Fibroblast of skin of right quadriceps (primary cell): ENCODE measurements around the gene FUS.

Experiments used
- DNase-seq: peaks from one replicate; pipeline ENCODE4 v3.0.0-alpha.2; 2013

The FUS gene

DNA sequence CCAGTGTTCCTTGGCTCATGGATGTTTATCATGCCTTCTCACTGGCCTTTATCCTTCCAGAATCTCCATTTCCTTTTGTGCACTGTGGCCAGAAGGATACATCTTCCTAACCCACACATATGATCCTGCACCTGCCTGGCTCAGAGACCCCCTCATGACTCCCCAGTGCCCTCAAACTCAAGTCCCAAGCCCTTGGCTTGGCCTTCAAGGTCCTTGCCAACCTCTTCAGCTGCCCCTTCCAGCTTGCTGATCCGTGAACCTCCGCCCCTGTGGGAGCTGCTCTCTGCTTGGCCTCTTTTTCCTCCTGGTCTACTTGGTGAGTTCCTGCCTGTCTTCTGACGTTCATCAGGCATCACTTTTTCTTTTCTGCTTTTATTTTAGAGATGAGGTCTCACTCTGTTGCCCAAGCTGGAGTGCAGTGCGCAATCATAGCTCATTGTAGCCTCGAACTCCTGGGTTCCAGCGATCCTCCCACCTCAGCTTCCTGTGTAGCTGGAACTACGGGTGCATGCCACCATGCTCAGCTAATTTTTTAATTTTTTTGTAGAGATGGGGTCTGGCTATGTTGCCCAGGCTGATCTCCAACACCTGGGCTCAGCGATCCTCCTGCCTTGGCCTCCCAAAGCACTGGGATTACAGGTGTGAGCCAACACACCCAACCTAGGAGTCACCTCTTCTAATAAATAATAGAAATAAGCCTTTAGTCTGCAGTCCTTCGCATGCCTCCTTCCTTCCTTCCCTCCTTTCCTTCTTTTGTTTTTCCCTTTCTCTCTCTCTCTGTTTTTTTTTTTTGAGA is 25.1 kb downstream of the FUS start:
- DNase-seq: no peak

DNA sequence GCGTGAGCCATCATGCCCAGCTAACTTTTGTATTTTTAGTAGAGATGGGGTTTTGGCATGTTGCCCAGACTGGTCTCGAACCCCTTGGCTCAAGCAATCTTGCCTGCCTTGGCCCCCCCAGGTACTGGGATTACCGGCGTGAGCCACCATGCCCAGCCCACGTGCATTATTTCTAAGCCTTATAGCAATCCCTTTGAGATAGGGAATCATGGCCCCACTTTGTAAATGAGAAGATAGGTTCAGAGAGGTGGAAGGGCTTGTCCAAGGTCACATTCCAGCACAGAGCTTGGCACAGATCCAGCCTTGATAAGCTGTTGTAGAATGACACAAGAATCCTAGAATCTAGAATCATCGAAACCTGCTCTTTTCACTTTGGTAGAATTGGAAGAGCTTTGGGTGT is 26.8 kb downstream of the FUS start:
- DNase-seq: no peak

DNA sequence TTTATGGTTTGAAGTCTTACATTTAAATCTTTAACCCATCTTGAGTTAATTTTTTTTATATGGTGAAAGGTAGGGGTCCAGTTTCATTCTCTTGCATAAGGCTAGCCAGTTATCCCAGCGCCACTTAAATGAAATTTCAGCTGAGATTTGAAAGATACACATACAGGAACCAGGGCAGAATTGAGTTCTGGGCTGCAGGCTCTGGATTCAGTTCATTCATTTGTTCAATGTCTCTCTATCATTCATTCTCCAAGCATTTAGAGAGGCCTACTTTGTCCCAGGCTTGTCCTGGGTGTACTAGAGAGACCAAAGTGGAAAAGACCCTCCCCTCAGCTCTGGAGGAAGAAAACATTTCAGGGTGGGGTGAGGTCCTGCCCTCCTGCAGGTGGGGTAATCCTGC is 33.4 kb downstream of the FUS start:
- DNase-seq: no peak

- DNase-seq: no peak
Observed at GRCh38 chr16:31213877-31214707, 34.2 kb downstream of the FUS start, which contains the start of gene TRIM72. TRIM72 (plus strand) TSS chr16:31214119; CDS start chr16:31214739, 620 bp downstream.

DNA sequence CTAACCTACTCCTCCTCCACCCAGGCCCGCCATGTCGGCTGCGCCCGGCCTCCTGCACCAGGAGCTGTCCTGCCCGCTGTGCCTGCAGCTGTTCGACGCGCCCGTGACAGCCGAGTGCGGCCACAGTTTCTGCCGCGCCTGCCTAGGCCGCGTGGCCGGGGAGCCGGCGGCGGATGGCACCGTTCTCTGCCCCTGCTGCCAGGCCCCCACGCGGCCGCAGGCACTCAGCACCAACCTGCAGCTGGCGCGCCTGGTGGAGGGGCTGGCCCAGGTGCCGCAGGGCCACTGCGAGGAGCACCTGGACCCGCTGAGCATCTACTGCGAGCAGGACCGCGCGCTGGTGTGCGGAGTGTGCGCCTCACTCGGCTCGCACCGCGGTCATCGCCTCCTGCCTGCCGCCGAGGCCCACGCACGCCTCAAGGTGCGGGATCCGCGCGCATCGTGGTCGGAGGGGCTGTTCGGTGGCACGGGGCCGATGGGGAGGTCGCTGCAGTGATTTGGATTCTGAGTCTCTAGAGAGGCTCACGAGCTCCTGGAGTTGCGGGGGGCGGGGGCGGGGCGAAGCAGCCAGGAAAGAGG is 34.9 kb downstream of the FUS start:
- no peak for DNase-seq

GRCh38 chr16:31215287-31216162 is 35.6 kb downstream of the FUS start:
- DNase-seq: no peak

GRCh38 chr16:31216422-31217135 is 36.6 kb downstream of the FUS start, which contains the start of gene PYDC1:
PYDC1 (minus strand) TSS chr16:31217135; CDS start chr16:31217028, 107 bp downstream.
- no peak for DNase-seq

GRCh38 chr16:31217136-31217530 is 37.2 kb downstream of the FUS start:
- no peak for DNase-seq

GRCh38 chr16:31219154-31219741 is 39.3 kb downstream of the FUS start:
- DNase-seq: no peak

DNA sequence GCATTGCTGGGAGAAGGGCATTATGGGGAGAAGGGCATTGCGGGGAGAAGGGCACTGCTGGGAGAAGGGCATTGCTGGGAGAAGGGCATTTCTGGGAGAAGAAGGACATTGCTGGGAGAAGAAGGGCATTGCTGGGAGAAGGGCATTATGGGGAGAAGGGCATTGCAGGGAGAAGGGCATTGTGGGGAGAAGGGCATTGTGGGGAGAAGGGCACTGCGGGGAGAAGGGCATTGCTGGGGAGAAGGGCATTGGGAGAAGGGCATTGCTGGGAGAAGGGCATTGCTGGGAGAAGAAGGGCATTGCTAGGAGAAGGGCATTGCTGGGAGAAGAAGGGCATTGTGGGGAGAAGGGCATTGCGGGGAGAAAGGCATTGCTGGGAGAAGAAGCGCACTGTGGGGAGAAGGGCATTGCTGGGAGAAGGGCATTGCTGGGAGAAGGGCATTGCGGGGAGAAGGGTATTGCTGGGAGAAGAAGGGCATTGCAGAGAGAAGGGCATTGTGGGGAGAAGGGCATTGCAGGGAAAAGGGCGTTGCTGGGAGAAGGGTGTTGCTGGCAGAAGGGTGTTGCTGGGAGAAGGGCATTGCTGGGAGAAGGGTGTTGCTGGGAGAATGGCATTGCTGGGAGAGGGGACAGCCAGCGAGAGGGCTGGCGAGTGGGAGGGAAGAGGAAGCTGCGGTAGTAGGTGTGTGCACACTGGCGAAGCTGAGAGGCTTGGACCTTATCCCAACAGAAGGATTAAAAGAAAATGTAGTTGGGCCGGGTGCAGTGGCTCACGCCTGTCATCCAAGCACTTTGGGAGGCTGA is 41.6 kb downstream of the FUS start:
- no peak for DNase-seq

- DNase-seq: no peak
Observed at GRCh38 chr16:31223044-31223443, 43.1 kb downstream of the FUS start.

DNA sequence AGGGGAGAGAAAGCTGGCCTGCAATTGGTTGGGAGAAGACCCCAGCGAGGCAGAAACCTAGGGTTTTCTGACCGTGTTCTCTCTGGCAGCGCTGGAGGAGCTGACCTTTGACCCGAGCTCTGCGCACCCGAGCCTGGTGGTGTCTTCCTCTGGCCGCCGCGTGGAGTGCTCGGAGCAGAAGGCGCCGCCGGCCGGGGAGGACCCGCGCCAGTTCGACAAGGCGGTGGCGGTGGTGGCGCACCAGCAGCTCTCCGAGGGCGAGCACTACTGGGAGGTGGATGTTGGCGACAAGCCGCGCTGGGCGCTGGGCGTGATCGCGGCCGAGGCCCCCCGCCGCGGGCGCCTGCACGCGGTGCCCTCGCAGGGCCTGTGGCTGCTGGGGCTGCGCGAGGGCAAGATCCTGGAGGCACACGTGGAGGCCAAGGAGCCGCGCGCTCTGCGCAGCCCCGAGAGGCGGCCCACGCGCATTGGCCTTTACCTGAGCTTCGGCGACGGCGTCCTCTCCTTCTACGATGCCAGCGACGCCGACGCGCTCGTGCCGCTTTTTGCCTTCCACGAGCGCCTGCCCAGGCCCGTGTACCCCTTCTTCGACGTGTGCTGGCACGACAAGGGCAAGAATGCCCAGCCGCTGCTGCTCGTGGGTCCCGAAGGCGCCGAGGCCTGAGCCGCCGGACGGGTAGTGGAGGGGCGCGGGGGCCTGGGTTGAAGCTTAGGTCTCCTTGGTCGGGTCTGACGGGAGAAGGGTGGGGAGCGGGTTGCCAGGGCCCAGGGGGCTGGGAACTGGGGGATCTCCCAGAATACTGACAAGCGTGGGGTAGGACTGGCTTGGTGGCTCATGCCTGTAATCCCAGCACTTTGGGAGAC is 44.4 kb downstream of the FUS start:
- DNase-seq: no peak

DNA sequence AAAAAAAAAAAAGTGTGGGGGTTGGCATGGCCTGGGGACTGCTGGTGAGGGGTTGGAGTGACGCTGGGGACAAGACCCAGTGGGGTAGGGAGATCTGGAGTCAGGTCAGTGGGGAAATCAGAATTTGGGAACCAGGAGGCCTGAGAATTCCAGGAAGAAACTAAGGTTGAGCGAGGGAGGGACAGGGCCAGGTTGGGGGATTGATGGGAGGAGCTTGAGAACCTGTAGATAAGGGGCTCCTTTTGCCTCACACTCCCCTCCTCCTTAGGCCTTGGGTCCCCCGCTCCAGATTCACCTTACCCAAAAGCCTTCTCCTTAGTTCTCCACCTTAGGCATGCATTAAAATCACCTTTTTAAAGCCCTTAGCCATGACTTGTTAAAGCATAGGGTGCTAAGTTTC is 45.3 kb downstream of the FUS start:
- no peak for DNase-seq

DNA sequence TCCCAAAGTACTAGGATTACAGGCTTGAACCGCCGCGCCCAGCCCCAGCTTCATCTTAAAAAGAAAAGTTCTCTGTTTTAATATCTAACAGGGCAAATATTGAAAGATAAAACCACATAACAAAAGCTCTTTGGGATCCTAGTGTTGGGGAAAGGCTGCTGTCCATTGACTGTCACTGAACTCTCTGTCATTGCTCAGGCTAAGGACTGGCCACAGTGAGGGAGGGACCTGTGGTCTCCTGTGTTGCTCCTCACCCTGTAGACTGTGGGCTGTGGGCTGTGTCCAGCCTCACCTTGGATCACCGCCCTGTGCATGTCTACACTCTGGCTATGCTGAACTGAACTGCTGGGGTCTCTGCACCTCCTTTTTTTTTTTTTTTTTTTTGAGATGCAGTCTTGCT is 48.3 kb downstream of the FUS start:
- no peak for DNase-seq

DNA sequence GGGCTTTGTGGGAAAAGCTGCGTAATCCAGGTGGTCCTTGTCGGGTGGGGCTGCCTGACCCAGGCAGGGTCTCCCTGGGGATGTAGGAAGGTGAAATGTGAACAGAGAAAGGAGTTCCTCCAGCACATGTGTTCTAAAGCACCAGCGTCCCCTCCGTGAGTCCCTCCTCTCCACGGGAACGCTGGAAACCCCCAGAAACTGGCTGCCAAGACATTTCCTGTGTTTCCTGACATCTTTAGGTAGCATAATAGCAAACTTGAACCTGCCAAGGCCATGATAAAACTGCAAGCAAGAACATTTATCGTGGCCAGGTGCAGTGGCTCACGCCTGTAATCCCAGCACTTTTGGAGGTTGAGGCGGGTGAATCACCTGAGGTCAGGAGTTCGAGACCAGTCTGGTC is 49.6 kb downstream of the FUS start:
- DNase-seq: no peak

GRCh38 chr16:31238041-31238440 is 58.1 kb downstream of the FUS start:
- DNase-seq: no peak
